Right lobe of liver (tissue), 6 donors: ENCODE measurements around the gene NBDY. TPM values are rescaled to one million over a fixed set of nuclear protein-coding genes. Genes with fewer than 3 reads are reported as not detected.

Experiments used
- ATAC-seq, 4 donors: fragments of 200-7000 bp; cut with Tn5 transposase; one replicate each; pipeline ENCODE4 v1.9.1; 2020; ENCODE audit warnings: mild to moderate bottlenecking in 4 of 4, moderate library complexity in 4 of 4
- DNase-seq, 3 donors: peaks; one replicate each; pipeline ENCODE4 v3.0.0-alpha.2; 2020
- H3K27ac ChIP-seq, 3 donors: fragments of 200-600 bp; one replicate each; pipeline ENCODE4 v1.8.0; 2022
- H3K27me3 ChIP-seq, 2 donors: fragments of 200-600 bp; one replicate each; pipeline ENCODE4 v1.8.0; 2022
- H3K36me3 ChIP-seq, 4 donors: fragments of 200-600 bp; sonication (generic) in 1 of 4; one replicate each; pipeline versions ENCODE4 v1.5.1 to v1.8.0; 2017 to 2022; ENCODE audit warnings: control low read depth in 1 of 4
- H3K4me1 ChIP-seq, 4 donors: fragments of 200-600 bp; sonication (generic) in 1 of 4; one replicate each; pipeline versions ENCODE4 v1.5.1 to v1.8.0; 2017 to 2022; ENCODE audit warnings: control low read depth in 1 of 4
- H3K4me3 ChIP-seq, 3 donors: fragments of 200-600 bp; one replicate each; pipeline ENCODE4 v1.8.0; 2022
- H3K9me3 ChIP-seq, 4 donors: fragments of 200-600 bp; sonication (generic) in 1 of 4; one replicate each; pipeline versions ENCODE4 v1.5.1 to v1.8.0; 2017 to 2022; ENCODE audit warnings: control low read depth in 1 of 4
- POLR2A ChIP-seq: fragments of 450-650 bp; IDR thresholded peaks from one replicate; pipeline ENCODE4 v1.6.1; 2017; ENCODE audit warnings: antibody characterized with exemption, mild to moderate bottlenecking
- WGBS: methylation state at CpG from one replicate; pipeline ENCODE4 v1.1.6; 2018; ENCODE audit warnings: low coverage, low lambda C conversion rate; ENCODE audit not compliant: insufficient coverage; ENCODE audit errors: missing lambda C conversion rate; 5-methylcytosine and 5-hydroxymethylcytosine counted together
- intact Hi-C, 2 donors: fragments of 100-400 bp; cut with DNase I; formaldehyde crosslinking; loops; one replicate each; pipeline versions ENCODE4 v1.11.2 to v1.14.1; 2022
- total RNA-seq, 6 experiments: library from RNA; depleted of rRNA in 2 of 6; stranded (reverse); fragments of >200 nt in 2 of 6; fragmentation: NEBNext Ultra II Directional in 3 of 6; extraction: Animal tissue kit (Norgen Biotek cat#: 25700) in 3 of 6; gene quantifications; one replicate each; pipeline versions ENCODE4 v1.1.0 to v1.2.4, GENCODE V29; 2016 to 2023
- TF ChIP-seq, protein P1 (sequence below), 4 donors: fragments of 200-600 bp in 3 of 4; fragments of 450-650 bp in 1 of 4; IDR thresholded peaks; one replicate each; pipeline versions ENCODE4 v1.5.1 to v1.8.0; 2016 to 2022; ENCODE audit warnings: antibody characterized with exemption in 4 of 4, mild to moderate bottlenecking in 2 of 4
- donor health status: DM: no; HTN: yes; CAD: no.
- donor health status: DM: no; HTN: no; CAD: no.
- donor health status: DM: no; HTN: no; CAD: no.
- donor health status: DM: no; HTN: yes; CAD: no.
- donor health status: DM: no; HTN: yes; CAD: no.

The NBDY gene
- total RNA-seq, 6 experiments from 2014 or later: 2.8 to 10.0 (median 5.4) TPM

DNA sequence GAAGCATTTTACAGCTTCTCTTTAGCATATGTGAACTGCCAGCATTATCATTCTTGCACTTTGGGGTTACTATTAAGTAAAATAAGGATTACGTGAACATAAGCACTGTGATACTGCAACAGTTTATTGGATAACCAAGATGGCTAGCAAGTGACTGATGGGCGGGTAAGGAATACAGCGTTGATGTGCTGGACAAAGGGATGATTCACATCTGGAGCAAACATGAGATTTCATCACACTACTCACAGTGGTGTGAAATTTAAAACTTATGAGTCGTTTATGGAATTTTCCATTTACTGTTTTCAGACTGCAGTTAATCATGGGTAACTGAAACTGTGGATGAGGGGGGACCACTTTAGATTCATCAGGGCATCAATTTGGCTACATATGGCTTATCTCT is 16.0 kb downstream of the NBDY start:
- intact Hi-C loops: no loop called here
- H3K36me3 ChIP-seq: no peaks in the 10 kb centered on the region
- TF ChIP-seq, protein P1, sequence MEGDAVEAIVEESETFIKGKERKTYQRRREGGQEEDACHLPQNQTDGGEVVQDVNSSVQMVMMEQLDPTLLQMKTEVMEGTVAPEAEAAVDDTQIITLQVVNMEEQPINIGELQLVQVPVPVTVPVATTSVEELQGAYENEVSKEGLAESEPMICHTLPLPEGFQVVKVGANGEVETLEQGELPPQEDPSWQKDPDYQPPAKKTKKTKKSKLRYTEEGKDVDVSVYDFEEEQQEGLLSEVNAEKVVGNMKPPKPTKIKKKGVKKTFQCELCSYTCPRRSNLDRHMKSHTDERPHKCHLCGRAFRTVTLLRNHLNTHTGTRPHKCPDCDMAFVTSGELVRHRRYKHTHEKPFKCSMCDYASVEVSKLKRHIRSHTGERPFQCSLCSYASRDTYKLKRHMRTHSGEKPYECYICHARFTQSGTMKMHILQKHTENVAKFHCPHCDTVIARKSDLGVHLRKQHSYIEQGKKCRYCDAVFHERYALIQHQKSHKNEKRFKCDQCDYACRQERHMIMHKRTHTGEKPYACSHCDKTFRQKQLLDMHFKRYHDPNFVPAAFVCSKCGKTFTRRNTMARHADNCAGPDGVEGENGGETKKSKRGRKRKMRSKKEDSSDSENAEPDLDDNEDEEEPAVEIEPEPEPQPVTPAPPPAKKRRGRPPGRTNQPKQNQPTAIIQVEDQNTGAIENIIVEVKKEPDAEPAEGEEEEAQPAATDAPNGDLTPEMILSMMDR (IDR thresholded peaks at IDR 0.05): no peak
- no peak for TF ChIP-seq POLR2A
- peak in 1 of 4 donors; percentile 40 for ATAC-seq
- no peak overlapping the region for H3K4me3 ChIP-seq
- no peak overlapping the region for H3K27ac ChIP-seq
- peaks cover 0 to 4% of the 10 kb centered on the region in 2 donors for H3K27me3 ChIP-seq
- H3K9me3 ChIP-seq: no peaks in the 10 kb centered on the region
- DNase-seq: no peak
- 55% methylated on average over 4 of the region's 4 CpGs for WGBS
- no peaks in the 10 kb centered on the region for H3K4me1 ChIP-seq

DNA sequence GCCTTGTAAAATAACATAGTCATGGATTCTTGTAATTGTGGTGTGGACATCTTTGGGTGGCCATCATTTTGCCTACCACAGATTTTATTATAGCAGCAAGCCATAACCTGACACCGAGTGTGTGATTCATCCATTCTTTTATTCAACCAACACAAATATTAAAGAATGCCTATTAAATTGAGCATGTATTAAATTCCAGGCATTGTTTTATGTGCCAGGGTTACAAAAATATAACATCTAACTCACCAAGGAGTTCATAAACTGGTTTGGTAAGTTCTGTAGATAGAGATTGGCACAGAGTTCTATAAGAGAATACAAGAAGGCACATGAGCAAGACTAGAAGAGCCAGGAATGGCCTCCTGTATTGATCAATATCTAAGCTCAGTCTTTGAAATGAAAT is 18.0 kb downstream of the NBDY start:
- H3K4me1 ChIP-seq: no peaks in the 10 kb centered on the region
- peaks cover 0 to under 1% of the 10 kb centered on the region in 2 donors for H3K27me3 ChIP-seq
- intact Hi-C loops: no loop called here
- ATAC-seq (no peak), DNase-seq (no peak)
- no peaks in the 10 kb centered on the region for H3K9me3 ChIP-seq
- H3K27ac ChIP-seq: no peak overlapping the region
- no peaks in the 10 kb centered on the region for H3K36me3 ChIP-seq
- TF ChIP-seq, protein P1 (IDR thresholded peaks at IDR 0.05): no peak
- no peak for TF ChIP-seq POLR2A
- H3K4me3 ChIP-seq: no peak overlapping the region
- WGBS: 83% methylated on average over 1 of the region's 1 CpG

DNA sequence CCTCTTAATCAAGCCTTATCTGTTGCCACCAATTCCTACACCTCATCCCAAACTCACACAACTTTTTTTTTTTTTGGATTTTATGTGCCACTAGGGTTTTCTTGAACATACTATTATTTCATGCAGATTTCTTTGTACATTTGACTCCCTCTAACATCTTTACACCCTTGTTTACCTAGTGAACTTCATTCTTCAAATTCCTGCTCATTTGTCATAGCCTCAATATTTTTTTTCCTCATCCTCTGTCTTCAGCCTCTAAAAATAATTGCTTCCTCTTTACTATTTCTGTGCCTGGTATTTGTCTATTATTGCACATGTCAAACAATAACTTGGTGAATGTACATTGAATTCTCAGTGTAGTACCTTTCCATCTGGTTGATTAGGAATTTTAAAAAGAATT is 22.0 kb downstream of the NBDY start:
- Histone ChIP-seq H3K27ac (no peak overlapping the region), H3K9me3 (no peaks in the 10 kb centered on the region), H3K4me1 (no peaks in the 10 kb centered on the region), H3K4me3 (no peak overlapping the region), H3K36me3 (no peaks in the 10 kb centered on the region), H3K27me3 (no peaks in the 10 kb centered on the region)
- ATAC-seq (no peak), DNase-seq (no peak)
- intact Hi-C loops: no loop called here
- TF ChIP-seq, protein P1 (IDR thresholded peaks at IDR 0.05): no peak

DNA sequence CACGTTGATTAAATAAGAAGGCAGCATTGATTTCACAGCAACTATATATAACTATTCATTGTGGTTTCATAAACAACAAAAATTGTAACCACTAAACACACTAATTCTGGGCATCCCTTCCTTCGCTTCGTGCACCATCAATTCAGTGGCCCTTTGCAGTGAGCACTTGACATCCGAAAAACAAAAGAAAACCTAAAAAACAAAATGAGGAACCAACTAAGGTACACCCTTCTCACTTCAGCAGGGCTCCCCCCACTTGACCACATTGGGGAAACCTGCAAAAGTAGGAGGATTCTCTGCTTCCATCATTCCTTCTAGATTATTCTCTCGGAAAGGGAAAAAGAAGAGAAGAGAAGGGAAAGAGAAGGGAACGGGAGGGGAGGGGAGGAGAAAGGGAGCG is 28.3 kb downstream of the NBDY start:
- H3K27me3 ChIP-seq: no peaks in the 10 kb centered on the region
- DNase-seq: no peak
- WGBS: 45% methylated on average over 7 of the region's 7 CpGs
- TF ChIP-seq, protein P1 (IDR thresholded peaks at IDR 0.05): no peak
- TF ChIP-seq POLR2A: no peak
- H3K4me3 ChIP-seq: no peak overlapping the region
- H3K27ac ChIP-seq: no peak overlapping the region
- intact Hi-C loops: no loop called here
- H3K9me3 ChIP-seq: no peaks in the 10 kb centered on the region
- H3K4me1 ChIP-seq: no peaks in the 10 kb centered on the region
- ATAC-seq: no peak
- H3K36me3 ChIP-seq: no peaks in the 10 kb centered on the region

DNA sequence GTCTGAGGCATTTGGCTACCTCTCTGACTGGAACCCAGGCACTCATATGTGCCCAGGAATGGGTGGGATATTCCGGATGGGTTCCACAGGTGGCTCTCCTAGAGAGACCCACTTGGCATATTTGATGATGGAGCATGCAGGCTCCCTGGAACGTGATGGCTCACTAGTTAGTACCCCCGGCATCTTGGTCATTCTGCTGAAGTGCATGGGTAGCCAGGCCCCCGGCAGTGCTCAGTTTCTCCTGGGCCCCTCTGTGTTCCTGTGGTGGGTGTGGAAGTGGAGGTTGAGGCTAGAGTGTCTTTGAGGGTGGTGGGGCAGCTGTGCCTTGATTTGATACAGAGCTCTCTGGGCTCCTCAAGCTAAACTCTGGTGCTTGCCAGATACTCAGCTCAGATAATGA is 29.4 kb downstream of the NBDY start:
- DNase-seq (no peak), ATAC-seq (no peak)
- H3K4me3 ChIP-seq: no peak overlapping the region
- intact Hi-C loops: no loop called here
- no peaks in the 10 kb centered on the region for H3K9me3 ChIP-seq
- no peak for TF ChIP-seq POLR2A
- TF ChIP-seq, protein P1 (IDR thresholded peaks at IDR 0.05): no peak
- H3K36me3 ChIP-seq: no peaks in the 10 kb centered on the region
- no peak overlapping the region for H3K27ac ChIP-seq
- H3K27me3 ChIP-seq: no peaks in the 10 kb centered on the region
- WGBS: no CpG with 5 or more reads among the region's 4 CpGs
- peaks cover 0 to 6% (median 0%) of the 10 kb centered on the region in 4 donors for H3K4me1 ChIP-seq
